Right forelimb (tissue), 1 donor: ENCODE results near the gene COX4I2.
"Not testable (repeated sequence)": the region's sequence is repeated elsewhere in the genome, so short reads cannot be mapped to it uniquely, and the experiment has no call there.

Experiments used
- DNase-seq: peaks from one replicate; pipeline ENCODE4 v3.0.0-alpha.2; 2018

Gene COX4I2

DNA sequence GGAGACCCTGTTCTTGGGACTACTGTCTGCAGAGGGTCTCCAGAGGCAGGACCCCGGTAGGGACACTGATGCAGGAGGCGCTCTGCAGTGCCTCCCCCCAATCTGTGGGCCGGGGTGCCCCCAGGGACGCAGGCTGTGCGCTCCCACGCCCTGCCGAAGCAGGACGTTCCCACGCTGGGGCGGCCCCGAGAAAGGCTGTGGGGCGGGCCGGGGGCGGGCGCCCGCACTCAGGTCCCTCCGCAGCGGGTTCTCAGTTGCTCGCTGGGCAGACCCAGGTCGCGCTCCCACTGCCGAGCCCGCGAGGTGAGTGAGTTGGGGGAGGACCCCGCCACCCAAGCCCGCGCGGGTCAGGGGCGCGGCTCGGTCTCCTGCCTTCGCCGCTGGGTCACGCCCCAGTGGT lies at the start of gene COX4I2:
COX4I2 (plus strand) TSS at position 253 of the 400 bp plus-strand sequence. CDS start 1,106 bp downstream, outside the sequence.
- DNase-seq = no peak

DNA sequence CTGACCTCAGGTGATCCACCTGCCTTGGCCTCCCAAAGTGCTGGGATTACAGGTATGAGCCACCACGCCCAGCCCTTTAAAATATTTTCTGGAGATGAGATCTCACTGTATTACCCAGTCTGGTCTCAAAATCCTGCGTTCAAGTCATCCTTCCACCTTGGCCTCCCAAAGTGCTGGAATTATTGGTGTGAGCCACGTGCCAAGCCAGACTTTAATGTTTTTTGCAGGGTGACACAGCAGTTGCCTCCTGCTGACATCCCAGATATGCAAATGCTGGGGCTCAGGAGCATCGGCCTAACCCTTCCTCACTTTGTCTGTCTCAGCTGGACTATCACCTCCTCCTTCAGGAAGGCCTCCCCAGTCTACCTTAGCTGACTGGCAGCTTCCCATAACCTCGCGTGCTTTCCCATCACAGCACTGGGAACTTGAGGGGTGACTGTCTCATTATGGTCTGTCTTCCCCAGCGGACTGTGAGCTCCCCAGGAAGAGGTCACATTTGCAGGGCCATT lies 46.9 kb upstream of the COX4I2 start:
- no peak for DNase-seq

DNA sequence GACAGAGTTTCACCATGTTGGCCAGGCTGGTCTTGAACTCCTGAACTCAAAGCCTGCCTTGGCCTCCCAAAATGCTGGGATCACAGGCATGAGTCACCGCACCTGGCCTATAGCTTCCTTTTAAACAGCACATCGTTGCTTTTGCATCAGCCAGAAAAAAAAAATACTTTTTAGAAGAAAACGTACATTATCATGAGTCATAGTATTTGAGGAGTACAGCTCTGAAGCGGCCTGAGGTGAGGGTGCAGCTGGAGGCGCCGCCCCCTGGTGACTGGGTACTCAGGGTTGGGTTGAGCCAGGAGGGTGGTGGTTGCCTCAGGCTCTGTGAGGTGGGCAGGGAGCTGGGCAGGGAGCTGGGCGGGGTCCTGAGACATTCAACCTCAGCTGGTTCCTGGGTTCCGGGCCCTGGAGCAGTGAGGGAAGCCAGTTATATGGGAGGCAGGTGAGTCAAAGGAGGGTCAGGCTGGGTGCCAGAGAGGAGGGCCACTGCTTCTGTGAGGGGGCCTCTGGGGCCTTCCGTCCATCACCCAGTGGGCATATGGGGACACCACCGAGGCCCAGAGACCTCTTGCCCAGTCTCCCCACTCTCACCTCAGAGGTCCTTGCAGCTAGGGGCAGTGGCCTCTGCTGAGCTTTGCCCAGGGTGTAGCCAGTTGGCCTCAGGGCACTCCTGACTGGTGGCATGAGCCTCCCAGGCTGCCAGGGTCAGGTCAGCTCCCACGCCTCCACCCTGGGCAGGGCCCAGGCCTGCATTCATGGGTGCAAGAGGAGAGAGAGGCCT lies 44.3 kb upstream of the COX4I2 start:
- DNase-seq = no peak

DNA sequence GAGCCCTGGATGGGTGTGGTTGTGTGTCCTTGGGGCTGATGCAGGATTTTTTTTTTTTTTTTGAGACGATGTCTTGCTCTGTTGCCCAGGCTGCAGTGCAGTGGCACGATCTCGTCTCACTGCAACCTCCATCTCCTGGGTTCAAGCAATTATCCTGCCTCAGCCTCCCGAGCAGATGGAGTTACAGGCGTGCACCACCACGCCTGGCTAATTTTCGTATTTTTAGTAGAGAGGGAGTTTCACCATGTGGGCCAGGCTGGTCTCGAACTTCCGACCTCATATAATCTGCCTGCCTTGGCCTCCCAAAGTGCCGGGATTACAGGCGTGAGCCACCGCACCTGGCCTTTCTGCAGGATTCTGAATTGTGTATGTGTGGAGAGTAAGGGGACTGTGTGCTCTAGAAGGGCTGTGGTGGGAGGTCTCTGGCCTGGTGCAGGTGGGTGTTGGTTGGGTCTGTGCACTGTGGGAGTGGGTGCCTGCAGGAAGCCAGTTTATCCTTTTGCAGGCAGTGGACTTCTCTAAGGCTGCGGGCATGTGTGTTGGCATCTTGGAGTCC lies 43.6 kb upstream of the COX4I2 start:
- no peak for DNase-seq

DNA sequence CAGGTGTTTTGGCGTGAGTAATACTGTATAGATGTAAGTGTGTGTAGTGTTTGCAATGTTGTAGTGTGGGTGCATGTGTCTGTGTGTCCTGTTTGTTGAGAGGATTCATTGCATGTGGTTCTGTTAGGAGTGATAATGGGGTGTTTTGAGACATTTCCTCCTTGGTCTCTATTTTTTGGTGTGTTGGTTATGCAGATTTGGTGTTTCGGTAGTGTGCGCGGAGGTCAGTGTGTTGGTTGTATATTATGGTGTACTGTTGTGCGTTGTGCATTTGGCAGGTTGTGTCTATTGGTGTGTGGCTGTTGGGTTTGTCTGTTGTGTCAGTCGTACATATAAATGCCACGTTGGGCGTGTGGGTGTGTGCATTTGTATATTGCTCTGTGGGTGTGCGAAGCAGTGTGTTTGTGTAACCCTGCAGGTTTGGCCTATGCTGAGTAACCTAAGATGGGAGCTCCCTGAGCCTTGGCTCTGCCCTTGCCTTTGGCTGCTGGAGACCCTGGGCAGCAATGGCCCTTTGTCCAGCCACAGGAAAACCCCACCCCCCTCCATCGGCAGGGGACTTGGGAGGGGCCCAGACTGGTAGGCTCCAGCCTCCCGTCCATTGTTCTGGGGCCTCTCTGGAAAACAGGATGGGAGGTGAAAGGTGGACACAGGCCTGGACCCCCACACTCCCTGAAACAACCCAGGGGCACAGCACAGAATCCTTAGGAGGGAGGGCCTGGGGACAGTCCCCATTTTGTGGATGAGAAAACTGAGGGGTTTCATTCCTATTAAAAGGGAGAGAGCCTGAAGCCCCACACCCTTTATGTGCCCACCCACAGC lies 42.9 kb upstream of the COX4I2 start:
- no peak for DNase-seq

- DNase-seq = no peak
Measured at GRCh38 chr20:31595380-31595653, 42.4 kb upstream of the COX4I2 start.

DNA sequence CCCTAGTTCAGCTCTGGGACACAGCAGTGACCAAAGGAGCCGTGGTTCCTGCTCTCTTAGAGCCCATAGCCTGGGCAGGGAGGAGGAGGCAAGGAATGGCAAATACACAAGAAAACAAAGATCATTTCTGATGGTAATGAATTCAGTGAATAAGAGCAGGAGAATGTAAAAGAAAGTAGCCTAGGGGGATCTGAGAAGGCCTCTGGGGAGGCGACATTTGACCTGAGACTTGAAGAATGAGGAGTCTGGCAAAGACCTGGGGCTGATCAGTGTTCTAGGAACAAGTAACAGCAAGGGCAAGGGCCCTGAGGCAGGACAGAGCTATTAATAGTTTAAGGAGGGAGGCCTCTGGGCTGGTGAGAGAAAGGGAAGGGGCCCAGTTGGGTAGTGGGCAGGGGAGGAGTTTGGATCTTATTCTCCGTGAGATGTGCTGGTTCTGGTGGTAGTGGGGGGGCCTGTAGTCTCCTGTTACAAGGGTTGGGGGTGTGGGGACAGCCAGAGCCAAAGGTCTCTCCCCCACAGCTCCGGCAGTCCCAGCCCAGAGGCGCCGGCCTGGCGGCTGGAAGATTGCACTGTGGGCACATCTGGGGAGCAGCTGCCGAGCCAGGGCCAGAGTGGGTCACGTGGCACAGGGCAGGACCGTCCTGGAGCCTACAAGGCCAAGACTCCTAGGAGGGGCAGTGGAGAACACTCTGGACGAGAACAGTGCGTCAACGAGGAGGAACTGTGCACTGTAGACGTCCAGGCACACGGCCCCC lies 41.9 kb upstream of the COX4I2 start:
- DNase-seq = peak; percentile 87

DNA sequence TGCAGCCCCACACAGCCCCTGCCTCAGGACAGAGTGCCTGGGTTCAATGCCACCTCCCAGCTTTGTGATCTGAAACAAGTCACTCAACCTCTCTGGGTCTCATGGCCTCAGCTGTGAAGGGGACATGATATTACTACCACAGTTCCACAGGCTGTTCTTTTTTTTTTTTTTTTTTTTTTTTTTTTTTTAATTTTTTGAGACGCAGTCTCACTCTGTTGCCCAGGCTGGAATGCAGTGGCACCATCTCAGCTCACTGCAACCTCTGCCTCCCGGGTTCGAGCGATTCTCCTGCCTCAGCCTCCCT lies 41.3 kb upstream of the COX4I2 start:
- not testable (repeated sequence) for DNase-seq

- DNase-seq = no peak
Measured at GRCh38 chr20:31596831-31597480, 40.8 kb upstream of the COX4I2 start.

DNA sequence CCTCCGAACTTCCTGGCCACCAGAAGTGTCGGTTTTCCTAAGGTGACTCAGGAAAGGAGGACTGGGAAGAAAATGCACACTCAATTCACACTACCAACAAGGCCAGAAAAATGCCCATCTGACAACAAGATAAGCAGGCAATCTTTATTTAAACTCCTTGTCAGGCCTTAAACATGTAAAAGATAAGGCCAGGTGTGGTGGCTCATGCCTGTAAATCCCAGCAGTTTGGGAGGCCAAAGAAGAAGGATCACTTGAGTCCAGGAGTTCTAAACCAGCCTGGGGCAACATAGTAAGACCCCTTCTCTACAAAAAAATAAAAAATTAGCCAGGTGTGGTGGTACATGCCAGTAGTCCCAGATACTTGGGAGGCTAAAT lies 40.2 kb upstream of the COX4I2 start:
- DNase-seq = no peak

DNA sequence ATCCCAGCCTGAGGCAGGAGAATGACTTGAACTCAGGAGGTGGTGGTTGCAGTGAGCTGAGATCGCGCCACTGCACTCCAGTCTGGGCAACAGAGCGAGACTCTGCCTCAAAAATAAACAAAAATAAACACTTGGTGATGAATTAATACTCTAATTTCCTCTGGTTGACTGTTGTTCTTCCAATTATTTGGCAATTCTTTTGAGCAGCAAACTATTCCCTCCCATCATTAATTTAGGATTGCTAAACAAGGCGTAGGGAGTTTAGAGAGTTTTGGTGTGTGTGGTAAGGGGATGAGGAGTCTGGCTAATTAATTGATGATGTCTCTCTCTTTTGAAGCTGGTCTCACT lies 35.3 kb upstream of the COX4I2 start:
- DNase-seq = no peak

- DNase-seq = no peak
Measured at GRCh38 chr20:31602779-31603441, 34.8 kb upstream of the COX4I2 start.

DNA sequence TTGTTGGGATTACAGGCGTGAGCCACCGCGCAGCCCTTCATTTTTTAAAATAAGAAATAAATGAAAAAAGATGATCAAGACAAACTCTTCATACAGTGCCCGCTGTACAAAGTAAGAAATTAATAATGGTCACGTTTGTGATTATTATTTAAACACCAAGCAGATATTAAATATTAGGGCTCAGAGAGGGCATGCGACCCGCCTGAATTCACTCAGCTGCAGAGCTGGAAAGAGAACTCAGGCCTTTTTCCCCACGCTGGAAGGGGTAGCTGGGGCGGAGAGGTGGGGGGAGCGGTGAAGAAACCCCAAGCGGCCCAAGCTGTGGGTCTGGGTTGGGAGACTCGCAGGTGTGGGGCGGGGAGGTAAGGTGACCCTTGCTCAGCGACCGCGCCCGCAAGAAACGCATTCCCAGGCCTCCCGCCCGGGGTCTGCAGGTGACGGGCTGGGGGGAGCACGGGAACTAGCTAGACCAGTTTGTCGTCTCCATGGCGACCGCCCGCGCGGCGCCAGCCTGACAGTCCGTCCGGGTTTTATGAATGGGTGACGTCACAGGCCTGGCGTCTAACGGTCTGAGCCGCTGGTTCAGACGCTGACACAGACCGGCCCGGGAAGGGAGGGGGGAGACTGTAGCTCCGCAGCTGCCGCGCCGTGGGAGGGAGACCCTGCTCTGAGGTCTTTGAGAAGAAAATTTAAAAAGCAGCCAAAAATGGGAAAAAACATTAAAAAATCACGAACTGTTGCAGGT lies 33.7 kb upstream of the COX4I2 start:
- peak; percentile 98 for DNase-seq

- no peak for DNase-seq
Measured at GRCh38 chr20:31604567-31605030, 33.1 kb upstream of the COX4I2 start.

DNA sequence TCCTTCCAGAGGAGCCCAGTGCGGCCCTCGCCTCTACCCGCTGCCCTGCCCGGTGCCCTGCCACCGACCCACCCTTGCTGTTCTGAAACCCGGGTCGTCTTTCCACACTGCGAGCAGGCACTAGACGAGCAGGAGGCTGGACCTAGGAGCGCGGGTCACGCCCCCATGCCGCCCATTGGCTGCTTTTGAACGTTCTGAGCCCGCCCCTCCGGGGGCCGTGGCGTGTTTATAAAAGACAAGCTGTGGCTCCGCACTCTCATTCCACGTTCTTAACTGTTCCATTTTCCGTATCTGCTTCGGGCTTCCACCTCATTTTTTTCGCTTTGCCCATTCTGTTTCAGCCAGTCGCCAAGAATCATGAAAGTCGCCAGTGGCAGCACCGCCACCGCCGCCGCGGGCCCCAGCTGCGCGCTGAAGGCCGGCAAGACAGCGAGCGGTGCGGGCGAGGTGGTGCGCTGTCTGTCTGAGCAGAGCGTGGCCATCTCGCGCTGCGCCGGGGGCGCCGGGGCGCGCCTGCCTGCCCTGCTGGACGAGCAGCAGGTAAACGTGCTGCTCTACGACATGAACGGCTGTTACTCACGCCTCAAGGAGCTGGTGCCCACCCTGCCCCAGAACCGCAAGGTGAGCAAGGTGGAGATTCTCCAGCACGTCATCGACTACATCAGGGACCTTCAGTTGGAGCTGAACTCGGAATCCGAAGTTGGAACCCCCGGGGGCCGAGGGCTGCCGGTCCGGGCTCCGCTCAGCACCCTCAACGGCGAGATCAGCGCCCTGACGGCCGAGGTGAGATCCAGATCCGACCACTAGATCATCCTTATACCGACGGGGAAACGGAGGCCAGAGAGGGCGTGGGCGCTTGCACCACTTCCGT lies 32.4 kb upstream of the COX4I2 start, which contains the start of gene ID1:
ID1 (plus strand) TSS at position 259 of the 871 bp plus-strand sequence; CDS start at position 358, 99 bp downstream.
- DNase-seq = peak; percentile 97

- peak; percentile 64 for DNase-seq
Measured at GRCh38 chr20:31605902-31606803, 31.6 kb upstream of the COX4I2 start.

GRCh38 chr20:31606804-31607639 lies 30.7 kb upstream of the COX4I2 start:
- peak; percentile 81 for DNase-seq

DNA sequence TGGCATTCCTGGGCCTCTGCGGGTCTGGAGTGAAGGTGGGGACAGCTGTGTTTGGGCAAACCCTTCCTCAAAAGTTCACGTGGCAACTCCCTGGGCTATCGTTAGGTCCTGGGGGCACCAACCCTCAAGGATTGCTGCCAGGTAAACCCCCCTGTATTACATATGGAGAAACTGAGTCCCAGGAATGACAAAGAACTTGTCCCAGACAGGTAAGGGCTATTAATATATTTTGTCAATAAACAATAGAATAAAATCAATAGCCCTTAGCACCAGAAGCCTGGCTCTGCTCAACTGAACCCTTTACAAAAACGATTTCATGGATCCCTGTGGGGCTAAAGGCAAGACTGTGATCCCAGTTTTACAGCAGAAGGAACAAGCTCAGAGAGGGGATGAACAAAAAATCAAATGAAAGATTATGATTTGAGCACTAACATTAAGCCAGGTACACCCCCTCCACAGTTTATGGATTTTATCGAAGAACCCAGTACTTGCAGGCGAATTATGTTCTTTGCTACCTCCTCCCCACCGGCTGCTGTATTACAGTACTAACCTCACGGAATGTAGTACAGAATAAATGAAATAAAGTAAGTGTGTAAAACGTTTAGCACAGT lies 30.0 kb upstream of the COX4I2 start:
- DNase-seq = peak; percentile 54
